Fibroblast of skin of right quadriceps (primary cell): Measurements from ENCODE around the gene ALDH7A1.
"Not testable (repeated sequence)": the region's sequence is repeated elsewhere in the genome, so short reads cannot be mapped to it uniquely, and the experiment has no call there.

Experiments
- DNase-seq: peaks from one replicate; pipeline ENCODE4 v3.0.0-alpha.2; 2013

Gene ALDH7A1

DNA sequence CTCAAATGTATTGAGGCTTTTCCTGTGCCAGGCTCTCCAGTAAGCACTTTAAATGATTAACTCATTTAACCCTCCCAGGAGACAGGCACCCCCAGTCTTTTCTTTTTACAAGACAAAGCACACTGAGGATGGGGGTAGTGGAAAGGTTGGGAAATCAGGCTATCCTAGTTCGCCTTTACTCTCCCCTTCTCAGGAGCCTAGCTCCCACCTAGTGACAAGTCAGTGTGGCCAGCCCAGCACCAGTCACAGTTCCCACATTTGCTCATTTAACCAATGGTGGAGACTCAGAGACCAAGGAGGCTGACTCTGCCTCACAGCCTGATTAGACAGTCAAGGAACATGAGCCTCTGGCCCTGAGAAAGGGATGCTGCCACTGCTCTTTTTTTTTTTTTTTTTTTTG, 3.5 kb downstream of the ALDH7A1 start:
- no peak for DNase-seq

DNA sequence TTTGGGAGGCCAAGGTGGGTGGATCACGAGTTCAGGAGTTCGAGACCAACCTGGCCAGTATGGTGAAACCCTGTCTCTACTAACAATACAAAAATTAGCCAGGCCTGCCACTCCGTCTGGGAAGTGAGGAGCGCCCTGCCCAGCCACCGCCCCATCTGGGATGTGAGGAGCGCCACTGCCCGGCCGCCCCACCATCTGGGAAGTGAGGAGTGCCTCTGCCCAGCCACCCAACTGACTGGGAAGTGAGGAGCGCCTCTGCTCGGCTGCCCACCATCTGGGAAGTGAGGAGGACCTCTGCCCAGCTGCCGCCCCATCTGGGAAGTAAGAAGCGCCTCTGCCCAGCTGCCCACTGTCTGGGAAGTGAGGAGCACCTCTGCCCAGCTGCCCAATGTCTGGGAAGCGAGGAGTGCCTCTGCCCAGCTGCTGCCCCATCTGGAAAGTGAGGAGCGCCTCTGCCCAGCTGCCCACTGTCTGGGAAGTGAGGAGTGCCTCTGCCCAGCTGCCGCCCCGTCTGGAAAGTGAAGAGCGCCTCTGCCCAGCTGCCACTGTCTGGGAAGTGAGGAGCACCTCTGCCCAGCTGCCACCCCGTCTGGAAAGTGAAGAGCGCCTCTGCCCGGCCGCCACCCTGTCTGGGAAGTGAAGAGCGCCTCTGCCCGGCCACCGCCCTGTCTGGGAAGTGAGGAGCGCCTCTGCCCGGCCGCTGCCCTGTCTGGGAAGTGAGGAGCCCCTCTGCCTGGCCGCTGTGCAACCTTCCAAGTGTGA, 5.3 kb downstream of the ALDH7A1 start:
- DNase-seq = no peak

DNA sequence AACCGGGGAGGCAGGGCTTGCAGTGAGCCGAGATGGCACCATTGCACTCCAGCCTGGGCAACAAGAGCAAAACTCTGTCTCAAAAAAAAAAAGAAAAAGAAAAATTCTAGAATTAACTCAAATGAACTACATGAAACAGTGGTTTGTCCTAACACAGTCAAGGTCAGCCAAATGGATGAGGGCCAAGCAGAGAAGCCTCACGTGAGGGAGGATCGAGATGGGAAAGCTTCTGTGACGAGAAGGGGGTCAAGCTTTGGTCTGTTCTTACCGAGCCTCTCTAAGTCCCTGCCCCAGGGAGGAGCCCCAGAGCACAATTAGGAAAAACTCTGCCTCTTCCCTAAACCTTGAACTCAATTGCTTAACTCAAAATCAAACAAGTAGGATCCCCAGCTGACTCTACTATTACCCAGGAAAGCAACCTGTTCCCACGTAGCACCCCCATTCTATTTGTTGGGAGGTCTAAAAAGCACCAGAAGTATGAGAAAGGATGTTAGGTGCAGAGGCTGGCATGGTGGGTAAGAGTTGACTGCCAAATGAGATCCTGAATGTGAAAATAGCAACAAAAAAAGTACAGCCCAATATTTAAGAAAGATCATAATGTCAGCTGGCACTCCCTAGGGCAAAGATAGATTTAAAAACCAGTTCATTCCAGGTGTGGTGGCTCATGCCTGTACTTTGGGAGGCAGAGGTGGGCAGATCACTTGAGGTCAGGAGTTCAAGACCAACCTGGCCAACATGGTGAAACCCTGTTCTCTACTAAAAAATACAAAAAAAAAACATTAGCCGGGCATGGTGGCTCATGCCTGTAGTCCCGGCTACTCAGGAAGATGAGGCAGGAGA, 7.2 kb downstream of the ALDH7A1 start:
- no peak for DNase-seq

DNA sequence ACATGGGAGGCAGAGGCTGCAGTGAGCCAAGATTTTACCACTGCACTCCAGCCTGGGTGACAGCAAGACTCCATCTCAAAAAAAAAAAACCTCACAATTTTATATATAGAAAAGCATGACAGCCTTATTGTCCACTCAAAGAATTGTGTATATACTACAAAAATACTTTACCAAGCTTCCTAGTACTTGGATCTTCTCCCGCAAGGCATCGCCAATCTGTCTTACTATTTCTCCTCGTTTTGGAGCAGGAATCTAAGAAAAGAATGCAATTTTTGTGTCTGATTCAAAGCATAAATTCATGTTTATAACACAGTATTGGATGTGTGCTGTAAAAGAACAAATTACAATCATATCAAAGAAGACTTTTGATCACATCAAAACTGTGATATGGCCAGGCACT, 11.3 kb downstream of the ALDH7A1 start:
- no peak for DNase-seq

GRCh38 chr5:126579716-126580115, 15.3 kb downstream of the ALDH7A1 start:
- DNase-seq = no peak

GRCh38 chr5:126577415-126577814, 17.6 kb downstream of the ALDH7A1 start:
- no peak for DNase-seq

DNA sequence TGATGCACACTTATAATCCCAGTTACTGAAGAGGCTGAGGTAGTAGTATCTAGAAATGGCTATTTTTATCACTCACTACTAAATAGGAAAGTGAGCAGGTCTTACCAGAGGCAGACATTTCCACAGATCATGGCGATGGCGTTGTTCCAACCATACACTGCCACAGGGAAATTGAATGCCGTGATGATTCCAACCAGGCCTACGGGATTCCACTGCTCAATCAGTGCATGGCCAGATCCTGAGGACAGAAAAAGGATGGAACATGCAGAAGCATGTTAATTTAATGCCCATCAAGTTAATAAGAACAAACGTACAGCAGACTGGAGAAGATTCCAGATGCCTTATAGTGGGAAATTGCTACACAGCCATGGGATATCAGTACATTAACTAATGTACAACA, 18.0 kb downstream of the ALDH7A1 start:
- DNase-seq = no peak

DNA sequence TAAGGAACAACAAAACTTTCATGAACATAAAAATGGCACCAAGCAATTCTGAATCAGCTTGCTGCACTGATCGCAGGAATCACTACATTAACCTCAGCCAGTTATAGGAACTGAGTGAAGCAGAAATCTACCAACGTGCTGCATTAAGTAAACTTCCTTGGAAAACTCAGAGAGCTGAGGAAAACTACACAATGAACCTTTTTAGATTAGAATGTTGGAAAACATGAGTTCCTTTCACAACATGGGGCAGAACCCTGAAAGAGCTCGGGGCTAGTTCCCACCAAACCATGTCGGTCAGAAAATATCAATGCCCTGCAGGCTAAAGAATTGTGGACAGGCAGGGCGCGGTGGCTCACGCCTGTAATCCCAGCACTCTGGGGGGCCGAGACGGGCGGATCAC, 19.4 kb downstream of the ALDH7A1 start:
- no peak for DNase-seq

- no peak for DNase-seq
These were observed 26.7 kb downstream of the ALDH7A1 start for GRCh38 chr5:126568206-126568755.

DNA sequence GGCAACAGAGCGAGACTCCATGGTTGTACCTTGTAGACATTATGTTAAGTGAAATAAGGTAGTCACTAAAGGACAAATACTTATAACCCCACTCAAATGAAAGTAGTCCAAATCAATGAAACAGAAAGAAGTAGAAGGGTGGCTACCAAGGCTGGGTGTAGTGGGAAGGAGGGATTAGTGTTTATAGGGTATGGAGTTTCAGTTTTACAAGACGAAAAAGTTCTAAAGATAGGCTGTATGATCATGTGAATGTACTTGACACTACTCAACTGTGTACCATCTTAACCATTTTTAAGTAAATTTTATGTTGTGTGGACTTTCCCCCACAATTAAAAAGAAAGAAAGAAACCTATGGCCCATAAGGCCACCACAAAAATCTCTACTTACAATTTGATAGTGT, 32.2 kb downstream of the ALDH7A1 start:
- DNase-seq = no peak

DNA sequence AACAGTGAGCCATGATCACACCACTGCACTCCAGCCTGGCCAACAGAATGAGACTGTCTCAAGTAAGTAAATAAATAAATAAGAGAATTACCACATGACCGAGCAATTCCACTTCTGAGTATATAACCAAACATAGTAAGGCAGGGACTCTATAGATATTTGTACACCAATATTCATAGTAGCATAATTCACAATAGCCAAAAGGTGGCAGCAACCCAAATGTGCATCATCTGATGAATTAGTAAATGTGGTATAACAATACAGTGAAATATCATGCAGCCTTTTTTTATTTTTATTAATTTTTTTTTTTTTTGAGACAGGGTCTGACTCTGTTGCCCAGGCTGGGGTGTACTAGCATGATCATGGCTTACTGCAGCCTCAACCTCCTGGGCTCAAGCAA, 33.1 kb downstream of the ALDH7A1 start:
- DNase-seq = no peak

- not testable (repeated sequence) for DNase-seq
These were observed 39.9 kb downstream of the ALDH7A1 start for GRCh38 chr5:126555101-126555500.

- no peak for DNase-seq
These were observed 42.4 kb downstream of the ALDH7A1 start for GRCh38 chr5:126552614-126553013.

DNA sequence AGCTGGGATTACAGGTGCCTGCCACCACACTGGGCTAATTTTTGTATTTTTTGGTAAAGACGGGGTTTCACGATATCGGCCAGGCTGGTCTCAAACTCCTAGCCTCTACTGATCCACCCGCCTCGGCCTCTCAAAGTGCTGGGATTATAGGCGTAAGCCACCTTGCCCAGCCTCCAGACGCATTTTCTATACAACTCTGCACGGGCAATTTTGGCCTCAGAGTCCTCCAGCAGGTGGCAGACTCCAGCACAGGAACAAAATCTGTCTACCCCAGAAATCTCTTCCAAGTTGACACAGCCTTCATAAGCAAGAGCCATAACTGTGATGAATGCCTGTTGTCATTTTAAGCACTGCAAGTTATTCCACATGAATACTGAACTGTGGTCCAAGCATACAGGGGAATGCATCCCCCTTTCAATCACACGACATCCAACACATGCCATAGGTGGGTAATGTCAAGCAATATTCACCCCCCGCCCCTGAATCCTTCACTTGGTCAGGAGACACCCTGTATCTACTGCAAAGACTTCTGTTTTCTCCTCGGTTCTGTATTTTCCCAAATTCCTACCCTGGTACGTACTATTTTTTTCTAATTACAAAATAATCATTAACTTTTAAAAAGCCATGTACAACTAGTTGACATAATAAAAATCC, 50.8 kb downstream of the ALDH7A1 start:
- DNase-seq = peak; percentile 23

- no peak for DNase-seq
These were observed 51.4 kb downstream of the ALDH7A1 start for GRCh38 chr5:126543660-126544059.

- DNase-seq = no peak
These were observed 52.0 kb downstream of the ALDH7A1 start for GRCh38 chr5:126543009-126543408.

DNA sequence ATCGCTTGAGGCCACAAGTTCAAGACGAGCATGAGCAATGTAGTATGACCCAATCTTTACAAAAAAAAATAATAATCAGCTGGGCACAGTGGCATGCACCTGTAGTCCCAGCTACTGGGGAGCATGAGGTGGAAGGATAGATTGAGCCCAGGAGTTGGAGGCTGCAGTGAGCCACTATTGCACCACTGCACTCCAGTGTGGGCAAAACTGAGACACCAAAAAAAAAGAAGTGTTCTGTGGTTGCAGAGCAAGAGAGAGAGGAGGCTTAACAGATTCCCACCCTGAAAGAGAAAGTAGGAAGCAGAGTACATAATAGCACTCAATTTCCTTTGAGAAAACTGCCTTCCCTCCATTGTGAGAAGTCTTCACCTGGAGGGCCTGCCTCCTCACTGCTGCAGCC, 52.6 kb downstream of the ALDH7A1 start:
- no peak for DNase-seq

- DNase-seq = no peak
These were observed 54.4 kb downstream of the ALDH7A1 start for GRCh38 chr5:126540631-126541030.

- DNase-seq = no peak
These were observed 56.4 kb downstream of the ALDH7A1 start for GRCh38 chr5:126538579-126538978.

GRCh38 chr5:126536874-126537273, 58.1 kb downstream of the ALDH7A1 start:
- no peak for DNase-seq

DNA sequence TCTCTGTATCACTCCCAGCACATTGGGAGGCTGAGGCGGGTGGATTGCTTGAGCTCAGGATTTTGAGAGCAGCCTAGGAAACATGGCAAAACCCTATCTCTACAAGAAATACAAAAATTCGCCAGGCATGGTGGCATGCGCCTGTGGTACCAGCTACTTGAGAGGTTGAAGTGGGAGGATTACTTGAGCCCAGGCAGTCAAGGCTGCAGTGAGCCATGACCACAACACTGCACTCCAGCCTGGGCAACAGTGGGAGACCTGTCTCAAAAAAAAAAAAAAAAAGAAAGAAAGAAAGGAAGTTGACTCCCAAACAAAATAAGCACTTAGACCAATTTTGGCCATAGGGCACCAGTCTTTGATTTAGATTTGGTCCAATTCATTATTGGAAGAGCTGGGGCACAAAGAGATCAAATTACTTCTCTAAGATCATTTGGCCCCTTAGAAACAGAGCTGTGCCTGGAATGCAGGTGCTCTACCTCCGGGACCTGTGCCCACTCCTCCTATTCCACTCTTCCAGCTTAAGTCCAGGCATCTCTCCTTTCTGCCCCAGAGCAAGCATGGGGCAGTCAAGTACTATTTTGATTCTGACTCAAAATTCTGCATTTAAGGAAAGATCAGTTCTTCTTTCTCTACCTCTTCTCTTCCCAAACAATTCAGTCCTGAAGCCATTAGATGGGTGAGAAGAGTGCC, 59.0 kb downstream of the ALDH7A1 start:
- DNase-seq = no peak

- DNase-seq = no peak
These were observed 60.5 kb downstream of the ALDH7A1 start for GRCh38 chr5:126534553-126534952.
